PC-9 (cell line): Measurements from ENCODE around the gene RPS8. TPM values are rescaled to one million over a fixed set of nuclear protein-coding genes. Genes with fewer than 3 reads are reported as not detected.
"Not testable (repeated sequence)": the region's sequence is repeated elsewhere in the genome, so short reads cannot be mapped to it uniquely, and the experiment has no call there.

Experiments used
- BruUV-seq: library from RNA; stranded (reverse); fragments of 400-500 nt; replicated peaks from 2 replicates; lab custom pipeline; 2021; lab: Mats Ljungman, UMichigan
- CTCF ChIA-PET: fragments of 300-600 bp; sonication (Branson Sonifier 250); formaldehyde crosslinking; loops from one replicate; lab custom pipeline; 2022; ENCODE audit warnings: antibody characterized with exemption; lab: Charles Lee
- POLR2A ChIA-PET: fragments of 300-600 bp; sonication (Branson Sonifier 250); formaldehyde crosslinking; loops from one replicate; lab custom pipeline; 2022; ENCODE audit warnings: antibody characterized with exemption; ENCODE audit not compliant: unreplicated experiment; lab: Charles Lee
- DNase-seq, 2 experiments: peaks; one replicate each; pipeline versions ENCODE4 v3.0.0 to v3.0.0-alpha.2; 2015 to 2022; ENCODE audit warnings: mixed read lengths in 1 of 2
- H2AFZ ChIP-seq: fragments of 200-600 bp; sonication (generic); 2 replicates; pipeline ENCODE4 v1.8.1; 2017; ENCODE audit warnings: antibody characterized with exemption
- H3F3A ChIP-seq: fragments of 200-600 bp; sonication (generic); 2 replicates; pipeline ENCODE4 v1.8.1; 2017; ENCODE audit warnings: antibody characterized with exemption, mild to moderate bottlenecking, low read depth; ENCODE audit not compliant: insufficient read depth
- H3K27ac ChIP-seq: fragments of 200-600 bp; sonication (generic); 2 replicates; pipeline ENCODE4 v1.6.1; 2016; ENCODE audit warnings: mixed run types
- H3K27me3 ChIP-seq: fragments of 200-600 bp; sonication (generic); 2 replicates; pipeline ENCODE4 v1.6.1; 2016; ENCODE audit warnings: low read depth, mixed run types; ENCODE audit not compliant: insufficient read depth
- H3K36me3 ChIP-seq: fragments of 200-600 bp; sonication (generic); 2 replicates; pipeline ENCODE4 v1.6.1; 2016; ENCODE audit warnings: low read depth, mixed run types
- H3K4me1 ChIP-seq: fragments of 200-600 bp; sonication (generic); replicated peaks from 2 replicates; pipeline ENCODE4 v1.6.1; 2016; ENCODE audit warnings: mixed run types; ENCODE audit not compliant: insufficient read depth
- H3K4me2 ChIP-seq: fragments of 200-600 bp; sonication (generic); 2 replicates; pipeline ENCODE4 v1.6.1; 2017; ENCODE audit warnings: mixed run types
- H3K4me3 ChIP-seq: fragments of 200-600 bp; sonication (generic); 2 replicates; pipeline ENCODE4 v1.6.1; 2016; ENCODE audit warnings: mixed run types
- H3K79me2 ChIP-seq: fragments of 200-600 bp; sonication (generic); 2 replicates; pipeline ENCODE4 v1.6.1; 2017; ENCODE audit warnings: low read depth, mixed run types
- H3K9me2 ChIP-seq: fragments of 200-600 bp; sonication (generic); 2 replicates; pipeline ENCODE4 v1.8.1; 2017; ENCODE audit warnings: mild to moderate bottlenecking; ENCODE audit not compliant: insufficient read depth
- H3K9me3 ChIP-seq: fragments of 200-600 bp; sonication (generic); 2 replicates; pipeline ENCODE4 v1.8.1; 2016; ENCODE audit warnings: low read depth; ENCODE audit not compliant: insufficient read depth
- H4K20me1 ChIP-seq: fragments of 200-600 bp; sonication (generic); 2 replicates; pipeline ENCODE4 v1.8.1; 2017; ENCODE audit not compliant: insufficient read depth
- CTCF ChIP-seq: fragments of 200-600 bp; sonication (generic); conservative IDR thresholded peaks from 2 replicates; pipeline ENCODE4 v1.6.1; 2017; ENCODE audit warnings: mixed run types, antibody characterized with exemption, mild to moderate bottlenecking, moderate library complexity
- EZH2 ChIP-seq: fragments of 200-600 bp; sonication (generic); IDR thresholded peaks from 2 replicates; pipeline ENCODE4 v1.8.0; 2017; ENCODE audit warnings: antibody characterized with exemption, low read depth
- intact Hi-C: fragments of 100-400 bp; cut with micrococcal nuclease; formaldehyde crosslinking; loops from one replicate; pipeline ENCODE4 v1.10.0; 2022; ENCODE audit not compliant: unreplicated experiment
- total RNA-seq: library from RNA; stranded (reverse); gene quantifications from 2 replicates; pipeline ENCODE4 v1.2.3, GENCODE V29; 2021

RPS8 gene
- total RNA-seq, 1 experiment from 2014 or later, result 2,059 TPM

GRCh38 chr1:44810101-44810761 is 34.9 kb downstream of the RPS8 start:
- peaks cover 7% of the 10 kb centered on the region; the same call in 1 of the 2 replicates for H3K36me3 ChIP-seq
- no TSS peak for BruUV-seq
- H3K27me3 ChIP-seq, result no peaks in the 10 kb centered on the region
- H3K9me3 ChIP-seq, result no peaks in the 10 kb centered on the region
- H3F3A ChIP-seq, result peaks cover 70% of the 10 kb centered on the region
- no peak overlapping the region for H3K4me3 ChIP-seq
- CTCF ChIA-PET, result no interaction called here
- intact Hi-C loops, result no loop called here
- peaks cover 6% of the 10 kb centered on the region; the same call in 1 of the 2 replicates for H3K79me2 ChIP-seq
- H2AFZ ChIP-seq, result no peak overlapping the region
- H3K4me1 ChIP-seq, result peaks cover 76% of the 10 kb centered on the region
- TF ChIP-seq CTCF, result no peak
- no peak for TF ChIP-seq EZH2
- no peaks in the 10 kb centered on the region for H3K9me2 ChIP-seq
- H4K20me1 ChIP-seq, result no peaks in the 10 kb centered on the region
- no peak overlapping the region for H3K4me2 ChIP-seq
- H3K27ac ChIP-seq, result no peak overlapping the region; the same call in 1 of the 2 replicates
- POLR2A ChIA-PET, result no interaction called here
- peak; percentile 48 to 54 for DNase-seq

- BruUV-seq, DNase-seq, H4K20me1 ChIP-seq, H3K79me2 ChIP-seq, H3K4me2 ChIP-seq, H3K9me3 ChIP-seq, H3K27me3 ChIP-seq, H2AFZ ChIP-seq, H3K9me2 ChIP-seq, H3K27ac ChIP-seq, intact Hi-C loops, H3K4me3 ChIP-seq, H3K36me3 ChIP-seq: not testable (repeated sequence)
- Histone ChIP-seq H3K4me1 (peaks cover 76% of the 10 kb centered on the region), H3F3A (peaks cover 73% of the 10 kb centered on the region)
- POLR2A ChIA-PET, result interaction anchor here (0.7 kb wide), 1 partner anchor 493 kb away, joined by 4 read pairs; no protein-coding TSS in a partner anchor
- CTCF ChIA-PET, result interaction anchor here (1.1 kb wide), 1 partner anchor 11 kb away, joined by 5 read pairs; no protein-coding TSS in a partner anchor
Observed at GRCh38 chr1:44810762-44811105, 35.4 kb downstream of the RPS8 start.

GRCh38 chr1:44811234-44811633 is 35.9 kb downstream of the RPS8 start:
- Histone ChIP-seq H3K27me3 (no peaks in the 10 kb centered on the region), H3K4me1 (peaks cover 72% of the 10 kb centered on the region), H3K4me2 (no peak overlapping the region), H3K9me3 (no peaks in the 10 kb centered on the region), H3K4me3 (no peak overlapping the region), H4K20me1 (no peaks in the 10 kb centered on the region), H3K79me2 (no peaks in the 10 kb centered on the region; the same call in 1 of the 2 replicates), H3K27ac (peak overlapping the region; percentile 17; the same call in 1 of the 2 replicates), H3K9me2 (no peaks in the 10 kb centered on the region), H2AFZ (no peak overlapping the region), H3F3A (peaks cover 68% of the 10 kb centered on the region), H3K36me3 (no peaks in the 10 kb centered on the region)
- ChIA-PET POLR2A (interaction anchor here (0.6 to 0.7 kb wide), 2 partner anchors 71 to 492 kb away, joined by 4 to 6 read pairs; no protein-coding TSS in a partner anchor), CTCF (interaction anchor here (1.1 kb wide), 1 partner anchor 10 kb away, joined by 5 read pairs; no protein-coding TSS in a partner anchor)
- no TSS peak for BruUV-seq
- intact Hi-C loops, result no loop called here
- no peak for TF ChIP-seq EZH2
- no peak for TF ChIP-seq CTCF
- DNase-seq, result no peak
